Measurements from ENCODE around the gene MAST2.

DNA sequence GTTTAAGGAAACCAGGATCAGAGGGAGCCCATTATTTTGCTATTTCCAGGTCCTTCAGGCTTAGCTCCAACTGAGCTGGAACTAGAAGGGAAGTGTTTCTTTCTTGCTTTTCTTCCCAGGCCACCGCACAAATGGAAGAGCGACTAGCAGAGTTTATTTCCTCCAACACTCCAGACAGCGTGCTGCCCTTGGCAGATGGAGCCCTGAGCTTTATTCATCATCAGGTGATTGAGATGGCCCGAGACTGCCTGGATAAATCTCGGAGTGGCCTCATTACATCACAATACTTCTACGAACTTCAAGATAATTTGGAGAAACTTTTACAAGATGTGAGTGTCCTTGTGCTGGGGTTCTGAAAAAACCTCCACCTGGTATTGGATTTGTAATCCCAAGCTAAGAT lies 207.2 kb downstream of the MAST2 start:
- no peak for TF ChIP-seq EZH2 (IDR thresholded peaks at IDR 0.05; ENCODE audit: insufficient read depth, poor library complexity, severe bottlenecking)
- TF ChIP-seq EZH2phosphoT487 (IDR thresholded peaks at IDR 0.05; ENCODE audit: insufficient read depth, low read depth): no peak

Measured in GM23248 (cell line).